ENCODE measurements around the gene IFT20.

Gene IFT20

GRCh38 chr17:28335201-28335958, at the start of gene IFT20, which contains the start of gene TNFAIP1:
Gene IFT20, minus strand, starts transcription at chr17:28335472. Its CDS starts 3,487 bp downstream, at chr17:28331985.
Gene TNFAIP1, plus strand, starts transcription at chr17:28335761. Its CDS starts 3,761 bp downstream, at chr17:28339522.
- DNase-seq (ENCODE audit: low spot score) = peak; percentile 100

GRCh38 chr17:28385037-28385400, 49.7 kb upstream of the IFT20 start:
- no peak for DNase-seq (ENCODE audit: low spot score)

- DNase-seq (ENCODE audit: low spot score) = peak; percentile 64
These were observed 49.2 kb upstream of the IFT20 start for GRCh38 chr17:28384281-28385036.

- DNase-seq (ENCODE audit: low spot score) = no peak
These were observed 46.0 kb upstream of the IFT20 start for GRCh38 chr17:28381141-28381825.

GRCh38 chr17:28379814-28380801, 44.8 kb upstream of the IFT20 start:
- DNase-seq (ENCODE audit: low spot score) = no peak

- no peak for DNase-seq (ENCODE audit: low spot score)
These were observed 37.6 kb upstream of the IFT20 start for GRCh38 chr17:28372945-28373274.

GRCh38 chr17:28372203-28372944, 37.1 kb upstream of the IFT20 start:
- no peak for DNase-seq (ENCODE audit: low spot score)

GRCh38 chr17:28371245-28372202, 36.3 kb upstream of the IFT20 start, which contains the start of gene SARM1:
Gene SARM1, plus strand, starts transcription at chr17:28371694. Its CDS starts 339 bp downstream, at chr17:28372033.
- peak; percentile 92 for DNase-seq (ENCODE audit: low spot score)

GRCh38 chr17:28370744-28371103, 35.5 kb upstream of the IFT20 start:
- DNase-seq (ENCODE audit: low spot score) = no peak

- no peak for DNase-seq (ENCODE audit: low spot score)
These were observed 34.9 kb upstream of the IFT20 start, which contains the start of gene VTN for GRCh38 chr17:28370035-28370743. Gene VTN, minus strand, starts transcription at chr17:28370307. Its CDS starts 104 bp downstream, at chr17:28370203.

- no peak for DNase-seq (ENCODE audit: low spot score)
These were observed 34.4 kb upstream of the IFT20 start for GRCh38 chr17:28369684-28370034.

GRCh38 chr17:28368915-28369683, 33.8 kb upstream of the IFT20 start:
- no peak for DNase-seq (ENCODE audit: low spot score)

- no peak for DNase-seq (ENCODE audit: low spot score)
These were observed 33.1 kb upstream of the IFT20 start for GRCh38 chr17:28368306-28368831.

GRCh38 chr17:28367641-28368305, 32.5 kb upstream of the IFT20 start:
- DNase-seq (ENCODE audit: low spot score) = no peak

GRCh38 chr17:28366605-28367004, 31.3 kb upstream of the IFT20 start:
- DNase-seq (ENCODE audit: low spot score) = no peak

- DNase-seq (ENCODE audit: low spot score) = no peak
These were observed 30.2 kb upstream of the IFT20 start for GRCh38 chr17:28365487-28365886.

GRCh38 chr17:28364665-28365363, 29.5 kb upstream of the IFT20 start, which contains the start of gene SEBOX:
Gene SEBOX, minus strand, starts transcription at chr17:28365199. Its CDS starts 48 bp downstream, at chr17:28365151.
- no peak for DNase-seq (ENCODE audit: low spot score)

All from activated CD4-positive, alpha-beta T cell treated with anti-CD3 and anti-CD28 coated beads, Interleukin-2, Interleukin-4, amounts not matched to agents 100 ng/mL and 50 ng/mL, durations not matched to agents 16 hours and 8 hours (primary cell).